Cardiac septum (tissue), 1 donor: ENCODE data around the gene MTCH2. TPM values are rescaled to one million over a fixed set of nuclear protein-coding genes. Genes with fewer than 3 reads are reported as not detected.

ENCODE experiments used
- DNase-seq: peaks from one replicate; pipeline ENCODE4 v3.0.0-alpha.2; 2020; ENCODE audit warnings: low spot score
- intact Hi-C: fragments of 100-400 bp; cut with DNase I; formaldehyde crosslinking; loops from one replicate; pipeline ENCODE4 v1.14.0; 2022
- total RNA-seq: library from RNA; stranded (reverse); fragmentation: NEBNext Ultra II Directional; extraction: Animal tissue kit (Norgen Biotek cat#: 25700); gene quantifications from one replicate; pipeline ENCODE4 v1.2.1, GENCODE V29; 2021
- donor health status: DM: no; HTN: no; CAD: no.

The MTCH2 gene
- total RNA-seq, 1 donor from 2014 or later: 77.4 TPM

DNA sequence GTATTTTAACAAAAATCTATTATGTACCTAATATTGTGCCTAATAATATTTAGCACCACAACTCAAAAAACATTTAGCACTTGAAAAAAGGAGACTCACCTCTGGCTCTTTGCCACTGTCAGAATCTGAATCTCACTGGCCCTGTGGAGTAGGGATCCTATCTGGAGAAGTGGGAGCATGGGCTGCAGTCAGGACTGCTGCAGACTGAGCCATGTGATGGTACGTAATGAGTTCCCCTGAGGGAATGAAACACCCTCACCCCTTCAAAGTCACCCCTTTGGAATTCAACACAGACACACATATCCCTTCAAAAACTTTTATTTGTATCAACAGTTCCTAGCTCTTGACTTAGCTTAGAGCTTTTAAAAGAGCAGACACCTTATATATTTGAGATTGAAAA lies 70.5 kb downstream of the MTCH2 start:
- DNase-seq: peak; percentile 20
- intact Hi-C loops: no loop called here

DNA sequence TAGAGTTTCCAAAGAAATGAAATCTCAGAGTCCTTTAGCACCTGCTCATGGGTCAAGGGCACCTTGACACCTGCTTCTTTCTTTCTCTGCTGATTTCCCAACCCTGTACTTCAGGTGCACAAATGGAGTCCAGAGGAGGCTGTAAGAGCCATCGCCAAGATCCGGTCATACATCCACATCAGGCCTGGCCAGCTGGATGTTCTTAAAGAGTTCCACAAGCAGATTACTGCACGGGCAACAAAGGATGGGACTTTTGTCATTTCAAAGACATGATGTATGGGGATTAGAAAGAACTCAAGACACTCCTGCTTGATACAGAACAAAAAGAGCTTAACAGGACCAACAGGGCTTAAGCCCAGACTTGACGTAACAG lies 71.0 kb downstream of the MTCH2 start:
- intact Hi-C loops: no loop called here
- DNase-seq: peak; percentile 6

DNA sequence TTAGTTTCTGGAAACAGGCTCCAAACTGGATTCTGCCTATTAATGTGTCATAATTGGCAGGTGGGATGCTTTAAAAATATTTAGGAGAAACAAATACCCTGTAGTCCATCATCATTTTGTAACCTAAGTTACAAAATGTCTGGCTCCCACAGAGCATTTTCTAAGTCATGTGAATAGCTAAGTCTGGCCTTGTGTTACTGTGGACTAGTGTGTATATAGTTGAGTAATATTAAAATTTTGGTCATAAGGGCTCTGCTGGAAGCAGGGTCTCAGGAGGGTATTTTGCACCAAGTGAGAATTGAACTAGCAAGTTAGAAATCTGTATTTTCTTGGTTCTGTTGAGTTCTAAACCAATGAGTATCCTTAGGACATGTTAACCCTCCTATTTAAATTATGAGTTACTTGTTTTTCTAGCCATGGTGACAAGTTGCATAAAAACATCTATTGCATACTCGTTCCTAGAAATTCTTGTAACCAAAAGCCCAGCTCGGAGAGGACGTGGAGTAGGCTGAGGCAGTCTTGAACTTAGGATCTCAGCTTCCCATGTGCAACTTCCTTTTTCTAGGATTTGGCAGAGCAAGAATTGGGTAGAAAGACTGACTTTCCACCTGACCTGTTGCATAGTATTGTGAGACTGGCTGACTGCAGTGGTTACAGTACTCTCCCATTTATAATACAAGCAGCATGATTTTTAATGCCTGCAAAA lies 71.6 kb downstream of the MTCH2 start:
- DNase-seq: no peak
- intact Hi-C loops: no loop called here

DNA sequence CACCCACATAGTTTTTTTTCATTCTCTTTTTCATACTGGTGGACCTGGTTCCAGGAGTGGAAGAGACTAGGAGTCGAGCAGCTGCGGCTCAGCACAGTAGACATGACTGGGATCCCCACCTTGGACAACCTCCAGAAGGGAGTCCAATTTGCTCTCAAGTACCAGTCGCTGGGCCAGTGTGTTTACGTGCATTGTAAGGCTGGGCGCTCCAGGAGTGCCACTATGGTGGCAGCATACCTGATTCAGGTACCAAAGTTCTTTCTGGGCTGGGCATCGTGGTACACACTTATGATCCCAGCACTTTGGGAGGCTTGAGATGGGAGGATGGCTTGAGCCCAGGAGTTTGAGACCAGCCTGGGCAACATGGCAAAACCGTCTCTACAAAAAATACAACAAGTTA lies 72.7 kb downstream of the MTCH2 start:
- DNase-seq: peak; percentile 24
- intact Hi-C loops: no loop called here

Other genes starting within 250 kb of the MTCH2 start
- gene SLC39A13, start 234.0 kb downstream of the MTCH2 start, total RNA-seq: 72.2 TPM
- gene PSMC3, start 216.1 kb downstream of the MTCH2 start, total RNA-seq: 132 TPM
- gene RAPSN, start 193.4 kb downstream of the MTCH2 start, total RNA-seq: 3.7 TPM
- gene CELF1, start 89.4 kb downstream of the MTCH2 start, total RNA-seq: 102 TPM
- 18.7 TPM for gene PTPMT1, start 77.0 kb downstream of the MTCH2 start, total RNA-seq
- 14.3 TPM for gene KBTBD4, start 63.6 kb downstream of the MTCH2 start, total RNA-seq
- gene NDUFS3, start 63.5 kb downstream of the MTCH2 start, total RNA-seq: 234 TPM
- not detected for gene FAM180B, start 55.9 kb downstream of the MTCH2 start, total RNA-seq
- gene C1QTNF4, start 48.1 kb downstream of the MTCH2 start, total RNA-seq: 0.51 TPM
- gene AGBL2, start 72.8 kb upstream of the MTCH2 start, total RNA-seq: 1.2 TPM
- 41.7 TPM for gene FNBP4, start 124.8 kb upstream of the MTCH2 start, total RNA-seq
- 12.8 TPM for gene NUP160, start 205.8 kb upstream of the MTCH2 start, total RNA-seq